Fibroblast of upper back skin (primary cell): ENCODE results near the gene TAS1R1.

ENCODE experiments used
- DNase-seq: peaks from one replicate; pipeline ENCODE4 v3.0.0-alpha.2; 2013

The TAS1R1 gene

DNA sequence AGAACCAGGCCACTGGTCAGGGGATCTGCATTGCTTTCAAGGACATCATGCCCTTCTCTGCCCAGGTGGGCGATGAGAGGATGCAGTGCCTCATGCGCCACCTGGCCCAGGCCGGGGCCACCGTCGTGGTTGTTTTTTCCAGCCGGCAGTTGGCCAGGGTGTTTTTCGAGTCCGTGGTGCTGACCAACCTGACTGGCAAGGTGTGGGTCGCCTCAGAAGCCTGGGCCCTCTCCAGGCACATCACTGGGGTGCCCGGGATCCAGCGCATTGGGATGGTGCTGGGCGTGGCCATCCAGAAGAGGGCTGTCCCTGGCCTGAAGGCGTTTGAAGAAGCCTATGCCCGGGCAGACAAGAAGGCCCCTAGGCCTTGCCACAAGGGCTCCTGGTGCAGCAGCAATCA, 19.7 kb downstream of the TAS1R1 start:
- no peak for DNase-seq

DNA sequence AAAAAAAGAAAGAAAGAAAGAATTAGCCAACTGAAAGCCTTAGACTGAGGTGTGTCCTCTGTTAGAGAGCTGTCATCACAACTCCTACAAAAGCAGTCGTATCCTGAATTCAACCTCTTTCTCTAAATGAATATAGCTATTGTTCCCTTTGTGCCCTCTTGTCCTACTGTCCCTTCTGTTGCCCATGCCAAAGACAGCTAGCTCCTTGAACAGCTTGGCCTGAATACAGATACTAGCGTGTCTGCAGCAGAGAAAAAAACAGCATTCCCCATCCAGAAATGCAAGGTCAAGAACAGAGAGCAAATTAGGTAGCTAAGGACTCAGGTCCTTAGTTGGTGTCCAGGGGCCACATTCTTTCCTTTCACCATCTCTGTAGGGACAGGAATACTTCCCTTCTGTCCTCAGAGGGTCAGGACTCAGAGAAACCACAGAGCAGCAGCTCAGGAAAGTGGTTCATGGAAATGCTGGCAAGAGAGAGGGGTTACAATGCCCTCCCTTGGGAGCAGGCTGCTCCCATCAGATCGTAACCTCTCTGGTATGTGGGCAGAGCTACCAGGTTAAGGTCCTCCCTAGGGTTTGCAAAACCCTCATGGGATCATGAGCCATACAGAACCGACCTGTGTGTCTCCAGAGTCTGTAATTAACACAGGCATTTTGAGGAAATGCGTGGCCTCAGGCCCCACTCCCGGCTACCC, 22.9 kb downstream of the TAS1R1 start:
- no peak for DNase-seq

- no peak for DNase-seq
Measured at GRCh38 chr1:6578624-6579373, 23.7 kb downstream of the TAS1R1 start.

- DNase-seq = peak; percentile 97
Measured at GRCh38 chr1:6579374-6580118, 24.4 kb downstream of the TAS1R1 start, which contains the start of gene ZBTB48. TSS of gene ZBTB48 (plus strand) at chr1:6579994. CDS start at chr1:6580610, 616 bp downstream.

GRCh38 chr1:6580119-6580592, 25.0 kb downstream of the TAS1R1 start:
- no peak for DNase-seq

GRCh38 chr1:6580593-6581409, 25.7 kb downstream of the TAS1R1 start:
- DNase-seq = no peak

DNA sequence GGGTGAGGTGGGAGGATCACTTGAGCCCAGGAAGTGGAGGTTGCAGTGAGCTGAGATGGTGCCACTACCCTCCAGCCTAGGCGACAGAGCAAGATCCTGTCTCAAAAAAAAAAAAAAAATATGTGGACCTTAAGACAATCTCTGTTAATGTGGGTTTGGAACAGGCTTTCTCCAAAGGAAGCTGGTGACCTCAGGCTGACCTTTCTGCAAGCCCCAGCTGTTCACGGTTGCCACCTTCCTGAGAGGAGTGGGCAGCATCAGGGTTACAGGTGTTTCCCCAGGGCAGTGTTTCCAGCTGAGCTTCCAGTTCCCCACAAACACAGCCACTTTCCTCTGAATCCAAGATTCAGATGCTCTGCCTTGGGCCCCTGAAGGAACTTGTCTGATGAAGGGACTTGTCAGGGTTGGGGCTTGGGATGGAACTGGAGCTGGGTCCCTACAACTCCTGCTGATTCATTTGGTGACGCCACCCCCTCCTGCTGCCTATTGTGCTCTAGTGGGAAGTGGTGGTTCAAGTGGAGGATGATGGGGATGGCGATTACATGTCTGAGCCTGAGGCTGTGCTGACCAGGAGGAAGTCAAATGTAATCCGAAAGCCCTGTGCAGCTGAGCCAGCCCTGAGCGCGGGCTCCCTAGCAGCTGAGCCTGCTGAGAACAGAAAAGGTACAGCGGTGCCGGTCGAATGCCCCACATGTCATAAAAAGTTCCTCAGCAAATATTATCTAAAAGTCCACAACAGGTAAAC, 26.6 kb downstream of the TAS1R1 start:
- no peak for DNase-seq

DNA sequence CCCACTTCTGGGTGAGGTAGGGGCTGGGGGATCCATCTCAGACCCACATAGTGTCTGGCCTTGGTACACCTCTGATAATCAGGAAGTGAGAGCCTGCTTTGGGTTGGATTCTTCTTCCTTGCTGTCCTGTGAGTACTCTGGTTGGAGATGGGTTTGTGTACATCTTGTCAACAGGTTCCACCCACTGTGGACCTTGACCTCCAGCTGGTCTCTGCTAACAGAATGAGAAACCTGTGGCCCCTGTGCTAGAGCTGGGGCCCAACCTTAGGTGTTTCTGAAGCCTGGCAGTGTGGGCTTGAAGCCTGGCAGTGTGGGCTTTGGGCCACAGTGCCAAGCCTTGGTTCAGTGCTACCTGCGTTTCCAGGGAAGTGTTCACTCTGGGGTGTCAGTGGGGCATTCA, 27.3 kb downstream of the TAS1R1 start:
- no peak for DNase-seq

- DNase-seq = no peak
Measured at GRCh38 chr1:6584126-6585080, 29.3 kb downstream of the TAS1R1 start.

GRCh38 chr1:6585081-6585722, 30.1 kb downstream of the TAS1R1 start:
- no peak for DNase-seq

- no peak for DNase-seq
Measured at GRCh38 chr1:6585841-6586240, 30.7 kb downstream of the TAS1R1 start.

DNA sequence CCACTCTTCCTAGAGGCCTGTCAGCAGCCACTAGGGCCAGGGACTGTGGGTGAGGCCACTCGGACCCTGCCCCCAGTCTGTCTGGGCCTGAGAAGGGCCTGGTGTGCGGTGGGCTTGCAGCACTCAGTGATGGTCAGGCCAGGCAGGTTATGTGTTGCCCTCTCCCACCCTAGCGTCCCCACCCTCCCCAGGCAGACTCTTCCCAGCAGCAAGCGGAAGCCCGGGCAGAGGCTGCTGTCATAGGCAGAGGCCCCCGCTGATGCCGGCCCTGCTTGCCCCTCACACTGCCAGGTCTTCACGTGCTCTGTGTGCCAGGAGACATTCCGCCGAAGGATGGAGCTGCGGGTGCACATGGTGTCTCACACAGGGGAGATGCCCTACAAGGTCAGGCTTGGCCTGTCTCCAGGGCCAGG, 31.3 kb downstream of the TAS1R1 start:
- no peak for DNase-seq

DNA sequence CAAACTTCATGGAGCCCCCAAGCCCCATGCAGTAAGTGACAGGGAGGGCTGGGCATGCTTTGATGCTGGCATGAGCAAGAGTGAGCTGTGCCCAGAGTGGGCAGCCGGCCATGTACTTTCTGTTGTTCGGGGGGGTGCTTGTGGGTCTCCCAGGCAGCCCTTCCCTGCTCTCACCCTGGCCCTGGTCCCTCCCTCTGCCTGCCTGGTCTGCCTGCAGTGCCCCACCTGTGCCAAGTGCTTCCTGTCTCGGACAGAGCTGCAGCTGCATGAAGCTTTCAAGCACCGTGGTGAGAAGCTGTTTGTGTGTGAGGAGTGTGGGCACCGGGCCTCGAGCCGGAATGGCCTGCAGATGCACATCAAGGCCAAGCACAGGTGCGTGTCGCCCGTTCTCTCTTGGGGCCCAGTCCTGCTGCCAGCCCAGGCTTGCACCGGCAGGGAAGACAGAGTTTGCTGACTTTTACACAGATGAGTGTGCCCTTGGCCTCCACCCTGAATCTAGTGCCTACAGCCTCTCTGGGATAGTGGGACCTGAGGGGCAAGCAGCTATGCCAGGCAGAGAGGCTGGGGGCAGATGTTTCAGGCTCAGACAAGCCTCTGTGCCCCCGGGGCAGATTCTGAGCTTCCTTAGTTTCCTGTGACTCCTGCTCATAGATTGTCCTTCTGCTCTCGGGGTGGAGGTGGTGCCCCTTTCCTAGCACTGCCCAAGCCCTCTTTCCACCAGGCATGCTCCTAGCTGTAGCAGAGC, 32.3 kb downstream of the TAS1R1 start:
- DNase-seq = no peak

- no peak for DNase-seq
Measured at GRCh38 chr1:6588128-6588892, 33.2 kb downstream of the TAS1R1 start.

GRCh38 chr1:6588893-6589520, 33.9 kb downstream of the TAS1R1 start:
- no peak for DNase-seq

- no peak for DNase-seq
Measured at GRCh38 chr1:6590046-6590445, 34.9 kb downstream of the TAS1R1 start.

DNA sequence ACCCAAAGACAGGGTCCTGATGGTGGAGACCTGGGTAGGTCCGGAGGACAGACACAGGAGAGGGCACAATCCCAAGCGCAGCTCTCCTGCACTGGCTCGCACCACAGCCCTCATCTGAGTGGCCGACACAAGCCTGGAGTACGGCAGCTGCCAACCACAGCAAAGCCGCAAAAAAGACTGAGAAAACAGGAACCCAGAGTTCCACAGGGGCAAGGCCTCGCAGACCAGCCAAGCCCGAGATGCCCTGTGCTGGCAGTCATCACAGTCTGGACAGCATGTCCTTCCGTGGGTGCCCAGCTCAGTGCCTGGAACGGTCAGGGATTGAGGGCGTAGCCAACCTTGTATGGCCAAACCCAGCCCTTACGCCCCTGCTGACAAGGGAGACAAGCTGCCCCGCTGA, 36.1 kb downstream of the TAS1R1 start:
- DNase-seq = no peak

- DNase-seq = no peak
Measured at GRCh38 chr1:6591644-6592043, 36.5 kb downstream of the TAS1R1 start.
